ENCODE results near the gene CTNNA1. TPM values are rescaled to one million over a fixed set of nuclear protein-coding genes. Genes with fewer than 3 reads are reported as not detected.

The CTNNA1 gene
- polyA plus RNA-seq, 1 of the 3 experiments (the other 2 are of a cell fraction): 130 TPM

DNA sequence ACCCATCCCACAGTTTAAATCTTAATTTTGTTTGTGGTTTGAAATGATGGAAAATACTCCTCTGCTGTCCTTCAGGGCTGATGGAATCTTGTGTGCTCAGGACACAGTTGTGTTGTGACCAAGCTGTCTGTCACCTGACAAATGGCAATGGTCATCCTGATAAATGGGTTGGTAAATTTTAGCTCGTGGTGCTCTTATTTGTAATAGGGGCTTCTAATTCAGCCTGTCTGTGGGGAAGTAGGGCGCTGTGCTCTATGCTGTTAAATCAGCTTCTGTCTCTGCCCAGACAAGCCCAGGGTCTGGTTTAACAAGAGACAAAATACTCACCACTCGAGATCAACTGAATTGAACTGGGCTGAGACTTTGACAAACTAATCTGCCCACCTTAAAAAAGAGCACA is 117.4 kb downstream of the CTNNA1 start (continued):
- TF ChIP-seq, protein P1, sequence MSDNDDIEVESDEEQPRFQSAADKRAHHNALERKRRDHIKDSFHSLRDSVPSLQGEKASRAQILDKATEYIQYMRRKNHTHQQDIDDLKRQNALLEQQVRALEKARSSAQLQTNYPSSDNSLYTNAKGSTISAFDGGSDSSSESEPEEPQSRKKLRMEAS (IDR thresholded peaks at IDR 0.05; ENCODE audit: low read depth): no peak
- TF ChIP-seq IRF3 (IDR thresholded peaks at IDR 0.05; ENCODE audit: low read depth, low read length) (no peak), FOSL2 (IDR thresholded peaks at IDR 0.05; ENCODE audit: borderline replicate concordance, low read depth) (no peak)

DNA sequence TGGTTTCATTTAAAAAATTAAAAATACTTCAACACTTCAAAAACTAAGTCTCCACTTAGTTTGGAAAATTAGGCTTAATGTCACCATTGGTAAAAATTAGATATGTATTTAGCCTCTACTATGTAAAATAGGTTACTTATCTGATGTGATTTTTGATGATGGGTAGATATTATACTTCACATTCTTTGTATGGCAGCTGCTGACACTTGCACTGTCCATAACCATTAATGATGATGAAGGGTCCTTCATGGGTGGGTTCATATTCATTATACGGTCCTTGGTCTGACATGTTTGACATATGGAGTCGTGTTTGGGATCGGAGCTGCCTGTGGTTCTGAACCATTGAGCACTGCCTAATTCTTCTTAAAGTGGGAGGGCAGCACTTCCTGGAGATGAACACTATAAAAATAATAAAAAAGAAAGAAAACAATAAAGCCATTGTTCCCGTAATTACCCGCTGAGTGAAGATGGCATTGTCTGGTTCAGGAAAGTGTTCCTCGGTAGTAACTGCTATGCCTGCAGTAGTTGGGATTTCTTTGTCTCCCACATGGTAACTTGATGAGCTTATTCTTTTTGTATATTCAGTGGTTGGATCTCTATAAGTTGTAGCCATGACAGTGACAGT is 119.7 kb downstream of the CTNNA1 start:
- CTCF ChIA-PET: interaction anchor here (1.0 to 3.4 kb wide), 5 partner anchors 48 to 389 kb away, joined by 3 to 14 read pairs (median 4); no protein-coding TSS in a partner anchor
- H3K27ac ChIP-seq (ENCODE audit: low read depth in 2 of 2, low read length in 1 of 2): peak overlapping the region in 1 of 2 experiments; percentile 78; a peak in 3 of 4 replicates
- no peaks in the 10 kb centered on the region for H3K9me2 ChIP-seq
- DNase-seq: no peak
- H3K4me1 ChIP-seq (ENCODE audit: control insufficient read depth in 1 of 2, insufficient read depth in 2 of 2, low read depth in 1 of 2, low read length in 1 of 2): peaks cover 47 to 50% of the 10 kb centered on the region in 2 experiments
- WGBS (ENCODE audit: low lambda C conversion rate): 96% methylated on average over 6 of the region's 6 CpGs
- no peaks in the 10 kb centered on the region for H3K9me3 ChIP-seq
- H3K9ac ChIP-seq: no peak overlapping the region
- no peaks in the 10 kb centered on the region for H3K36me3 ChIP-seq (replicated peaks in 1 of 2; ENCODE audit: control insufficient read depth in 1 of 2, insufficient read depth in 2 of 2, low read length in 1 of 2)
- no peaks in the 10 kb centered on the region for H3K27me3 ChIP-seq (ENCODE audit: insufficient read depth)
- POLR2A ChIA-PET: interaction anchor here (0.9 kb wide), 1 partner anchor 97 kb away, joined by 3 read pairs; no protein-coding TSS in a partner anchor
- TF ChIP-seq MXI1 (IDR thresholded peaks at IDR 0.05; ENCODE audit: low read depth, low read length): no peak
- TF ChIP-seq RFX5 (IDR thresholded peaks at IDR 0.05; ENCODE audit: low read length): no peak
- no peak for TF ChIP-seq TCF12 (IDR thresholded peaks at IDR 0.05)
- TF ChIP-seq ELF1 (IDR thresholded peaks at IDR 0.05): no peak
- TF ChIP-seq IRF3 (IDR thresholded peaks at IDR 0.05; ENCODE audit: low read depth, low read length): no peak
- no peak for TF ChIP-seq REST (IDR thresholded peaks at IDR 0.05; ENCODE audit: low read depth, low read length)
- no peak for TF ChIP-seq FOXM1 (IDR thresholded peaks at IDR 0.05; ENCODE audit: low read depth)
- TF ChIP-seq SMC3 (IDR thresholded peaks at IDR 0.05; ENCODE audit: low read depth, low read length): no peak
- TF ChIP-seq FOSL2 (IDR thresholded peaks at IDR 0.05; ENCODE audit: borderline replicate concordance, low read depth): no peak
- TF ChIP-seq POLR2AphosphoS5 (IDR thresholded peaks at IDR 0.05; ENCODE audit: low read depth, low read length): no peak
- TF ChIP-seq NRF1 (IDR thresholded peaks at IDR 0.05; ENCODE audit: low read depth, low read length): no peak
- TF ChIP-seq NFIC (IDR thresholded peaks at IDR 0.05; ENCODE audit: borderline replicate concordance): no peak
- TF ChIP-seq, protein P1 (IDR thresholded peaks at IDR 0.05; ENCODE audit: low read depth): no peak
- no peak for TF ChIP-seq EZH2phosphoT487 (IDR thresholded peaks at IDR 0.05; ENCODE audit: borderline replicate concordance, low read depth)
- TF ChIP-seq SIN3A (IDR thresholded peaks at IDR 0.05; ENCODE audit: borderline replicate concordance, low read depth, low read length): no peak
- TF ChIP-seq MEF2A (IDR thresholded peaks at IDR 0.05; ENCODE audit: borderline replicate concordance, low read depth): no peak
- TF ChIP-seq JUND (IDR thresholded peaks at IDR 0.05): no peak
- no peak for TF ChIP-seq ZBTB33 (IDR thresholded peaks at IDR 0.05; ENCODE audit: borderline replicate concordance, low read depth)
- H3K4me3 ChIP-seq (ENCODE audit: low read depth in 2 of 2, low read length in 1 of 2): peak overlapping the region in 1 of 2 experiments; percentile 61; a peak in 1 of 4 replicates
- peaks cover 28% of the 10 kb centered on the region for H3F3A ChIP-seq (replicated peaks; ENCODE audit: insufficient read depth)
- no peak overlapping the region for H2AFZ ChIP-seq (ENCODE audit: low read depth)
- peak overlapping the region; percentile 75; the same call in 1 of the 2 replicates for H3K4me2 ChIP-seq
- H3K79me2 ChIP-seq (ENCODE audit: insufficient read depth): peaks cover 96% of the 10 kb centered on the region
- H4K20me1 ChIP-seq (ENCODE audit: insufficient read depth): peaks cover 93% of the 10 kb centered on the region

Measured in SK-N-SH (cell line).